Neural cell (in vitro differentiated cells): ENCODE results near the gene CXCL14.

Source experiments
- CTCF ChIP-seq: fragments of 450-650 bp; IDR thresholded peaks from 2 replicates; pipeline ENCODE4 v1.5.1; 2014; ENCODE audit warnings: antibody characterized with exemption, mild to moderate bottlenecking, moderate library complexity; ENCODE audit not compliant: poor library complexity, severe bottlenecking
- EP300 ChIP-seq: fragments of 450-650 bp; conservative IDR thresholded peaks from 2 replicates; pipeline ENCODE4 v1.6.1; 2014; ENCODE audit warnings: antibody characterized with exemption, mild to moderate bottlenecking, moderate library complexity; ENCODE audit not compliant: poor library complexity, severe bottlenecking
- EZH2 ChIP-seq: fragments of 200-600, 300-800 bp; shearing (Covaris generic), sonication (generic); IDR thresholded peaks from 2 replicates; pipeline ENCODE4 v1.6.1; 2014; ENCODE audit warnings: antibody characterized with exemption, low read length, borderline replicate concordance, mild to moderate bottlenecking; ENCODE audit not compliant: insufficient read depth, poor library complexity, severe bottlenecking
- REST ChIP-seq: IDR thresholded peaks from 2 replicates; pipeline ENCODE4 v1.6.1; 2012; ENCODE audit warnings: borderline replicate concordance
- SMC3 ChIP-seq: fragments of 450-650 bp; conservative IDR thresholded peaks from 2 replicates; pipeline ENCODE4 v1.6.1; 2014; ENCODE audit warnings: antibody characterized with exemption, mild to moderate bottlenecking, moderate library complexity; ENCODE audit not compliant: poor library complexity
- TAF1 ChIP-seq: IDR thresholded peaks from 2 replicates; pipeline ENCODE4 v1.6.1; 2012; ENCODE audit warnings: low read depth

GRCh38 chr5:135574493-135574892 is 4.3 kb downstream of the CXCL14 start:
- no peak for TF ChIP-seq REST
- no peak for TF ChIP-seq SMC3
- TF ChIP-seq CTCF, result no peak
- TF ChIP-seq EZH2, result no peak
- TF ChIP-seq EP300, result no peak
- TF ChIP-seq TAF1, result no peak
